ENCODE results near the gene KLRC2.

GRCh38 chr12:10386857-10387256 is 49.0 kb downstream of the KLRC2 start:
- TF ChIP-seq POLR2A (IDR thresholded peaks at IDR 0.05), result no peak
- TF ChIP-seq CTCF (IDR thresholded peaks at IDR 0.05), result no peak

Measured in Peyer's patch (tissue), 4 donors.